NOMO-1 (cell line): ENCODE measurements around the gene ARHGEF26.

Experiments used
- DNase-seq, 2 experiments: peaks; one replicate each; lab custom pipeline; 2025; ENCODE audit not compliant: unreplicated experiment in 2 of 2; lab: John Stamatoyannopoulos, UW

ARHGEF26 gene

GRCh38 chr3:154151969-154152368 lies 30.8 kb downstream of the ARHGEF26 start:
- no peak for DNase-seq

- no peak for DNase-seq
Measured at GRCh38 chr3:154152741-154153140, 31.6 kb downstream of the ARHGEF26 start.

- no peak for DNase-seq
Measured at GRCh38 chr3:154156530-154156929, 35.3 kb downstream of the ARHGEF26 start.

- DNase-seq, result no peak
Measured at GRCh38 chr3:154161806-154162205, 40.6 kb downstream of the ARHGEF26 start.

- no peak for DNase-seq
Measured at GRCh38 chr3:154164387-154164786, 43.2 kb downstream of the ARHGEF26 start.

- DNase-seq, result no peak
Measured at GRCh38 chr3:154168998-154169795, 48.0 kb downstream of the ARHGEF26 start.

GRCh38 chr3:154169796-154170110 lies 48.6 kb downstream of the ARHGEF26 start:
- no peak for DNase-seq

- DNase-seq, result no peak
Measured at GRCh38 chr3:154170300-154170699, 49.1 kb downstream of the ARHGEF26 start.

- DNase-seq, result no peak
Measured at GRCh38 chr3:154175041-154175440, 53.9 kb downstream of the ARHGEF26 start.

GRCh38 chr3:154176036-154176435 lies 54.8 kb downstream of the ARHGEF26 start:
- no peak for DNase-seq

- DNase-seq, result no peak
Measured at GRCh38 chr3:154177406-154177805, 56.2 kb downstream of the ARHGEF26 start.

- DNase-seq, result peak; percentile 74 to 84
Measured at GRCh38 chr3:154178172-154178571, 57.0 kb downstream of the ARHGEF26 start.

GRCh38 chr3:154180836-154181691 lies 59.9 kb downstream of the ARHGEF26 start:
- DNase-seq, result no peak

GRCh38 chr3:154182322-154182922 lies 61.2 kb downstream of the ARHGEF26 start:
- DNase-seq, result no peak

- no peak for DNase-seq
Measured at GRCh38 chr3:154182975-154183374, 61.8 kb downstream of the ARHGEF26 start.

- no peak for DNase-seq
Measured at GRCh38 chr3:154184582-154184981, 63.4 kb downstream of the ARHGEF26 start.

- no peak for DNase-seq
Measured at GRCh38 chr3:154188437-154188836, 67.2 kb downstream of the ARHGEF26 start.

- peak in 1 of 2 experiments; percentile 7 for DNase-seq
Measured at GRCh38 chr3:154188846-154189245, 67.7 kb downstream of the ARHGEF26 start.

GRCh38 chr3:154191520-154191919 lies 70.3 kb downstream of the ARHGEF26 start:
- no peak for DNase-seq

- DNase-seq, result no peak
Measured at GRCh38 chr3:154192225-154192624, 71.0 kb downstream of the ARHGEF26 start.

- no peak for DNase-seq
Measured at GRCh38 chr3:154193000-154193615, 71.9 kb downstream of the ARHGEF26 start.
